Measurements from ENCODE around the gene CLN5.

Gene CLN5

DNA sequence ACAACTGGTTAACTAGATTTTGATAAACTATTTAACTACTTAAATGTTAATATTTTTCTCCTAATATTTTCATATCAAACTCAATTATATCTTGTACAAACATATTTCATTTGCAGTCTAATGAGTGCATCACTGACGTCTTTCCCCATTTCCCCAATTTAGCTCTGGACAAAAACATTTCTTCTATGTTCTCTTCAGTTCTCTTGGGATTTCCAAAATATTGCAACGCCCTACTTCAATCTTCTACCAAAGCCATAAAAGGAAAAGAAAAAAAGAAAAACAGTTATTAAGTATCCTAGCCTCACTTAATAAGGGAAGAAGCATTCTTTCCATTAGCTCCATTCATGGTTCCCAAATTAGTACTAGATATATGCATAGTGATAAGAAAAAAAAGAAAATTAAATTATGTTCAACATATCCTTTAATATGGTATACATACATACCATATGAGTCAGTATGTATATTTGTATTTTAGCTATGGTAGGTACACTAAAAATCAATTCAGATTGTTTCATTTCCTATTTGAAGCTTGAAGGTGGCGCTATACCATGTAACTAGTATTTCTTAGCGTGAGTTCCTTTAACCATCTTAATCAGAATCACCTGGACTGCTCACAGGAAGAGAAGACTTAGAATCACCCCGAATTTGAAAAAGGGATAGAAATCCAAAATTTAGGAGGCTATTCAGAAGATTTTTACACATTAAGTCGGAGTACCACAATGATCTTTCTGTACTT is 25.2 kb downstream of the CLN5 start:
- no peak for DNase-seq (ENCODE audit: low read depth in 4 of 4, low spot score in 1 of 4)

- no peak for DNase-seq (ENCODE audit: low read depth in 4 of 4, low spot score in 1 of 4)
These were observed 27.9 kb downstream of the CLN5 start for GRCh38 chr13:77019756-77020155.

GRCh38 chr13:77022341-77022740 is 30.5 kb downstream of the CLN5 start:
- no peak for DNase-seq (ENCODE audit: low read depth in 4 of 4, low spot score in 1 of 4)

- DNase-seq (ENCODE audit: low read depth in 4 of 4, low spot score in 1 of 4) = peak; percentile 17 to 71 (median 50)
These were observed 34.5 kb downstream of the CLN5 start for GRCh38 chr13:77026255-77026860.

DNA sequence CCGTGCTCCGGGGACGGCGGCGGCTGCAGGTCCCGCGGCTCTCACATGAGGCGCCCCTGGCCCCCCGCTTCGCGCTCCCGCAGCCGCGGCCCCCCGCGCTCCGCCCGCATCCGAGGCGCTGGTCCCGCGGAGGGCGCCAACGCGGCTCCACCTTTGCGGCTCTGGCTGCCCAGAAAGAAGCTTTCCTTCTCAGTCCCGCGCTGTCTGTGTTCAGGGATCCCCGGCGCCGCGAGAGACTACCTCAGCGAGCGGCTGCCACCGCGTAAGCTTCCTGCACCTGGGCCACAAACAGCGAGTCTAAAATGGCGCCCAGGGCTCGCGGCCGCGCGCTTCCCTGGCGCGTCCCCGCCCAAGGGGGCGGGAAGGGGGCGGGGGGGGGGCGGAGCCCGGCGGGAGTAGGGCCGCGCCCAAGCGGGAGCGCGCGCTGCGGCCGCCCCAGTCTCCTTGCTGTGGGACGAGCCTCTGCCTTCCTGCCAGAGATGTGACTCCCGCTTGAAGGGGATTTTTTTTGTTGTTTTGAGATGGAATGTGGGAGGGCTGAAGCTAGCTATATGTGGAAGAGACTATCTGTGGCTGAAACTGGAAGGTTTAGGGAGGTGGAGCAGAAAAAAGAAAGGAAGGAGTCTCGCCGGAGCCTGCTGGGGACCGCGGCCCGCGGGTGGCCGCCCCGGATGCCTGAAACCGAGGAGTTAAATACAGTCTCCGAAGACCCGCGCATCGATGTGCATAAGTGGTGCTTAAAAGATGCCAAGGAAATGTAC is 35.2 kb downstream of the CLN5 start, which contains the start of gene FBXL3:
Gene FBXL3, minus strand, starts transcription at position 299 of the 761 bp plus-strand sequence. CDS start 5,299 bp downstream, outside the sequence.
- DNase-seq (ENCODE audit: low read depth in 4 of 4, low spot score in 1 of 4) = peak; percentile 47 to 73 (median 57)

- DNase-seq (ENCODE audit: low read depth in 4 of 4, low spot score in 1 of 4) = no peak
These were observed 36.3 kb downstream of the CLN5 start for GRCh38 chr13:77028202-77028601.

DNA sequence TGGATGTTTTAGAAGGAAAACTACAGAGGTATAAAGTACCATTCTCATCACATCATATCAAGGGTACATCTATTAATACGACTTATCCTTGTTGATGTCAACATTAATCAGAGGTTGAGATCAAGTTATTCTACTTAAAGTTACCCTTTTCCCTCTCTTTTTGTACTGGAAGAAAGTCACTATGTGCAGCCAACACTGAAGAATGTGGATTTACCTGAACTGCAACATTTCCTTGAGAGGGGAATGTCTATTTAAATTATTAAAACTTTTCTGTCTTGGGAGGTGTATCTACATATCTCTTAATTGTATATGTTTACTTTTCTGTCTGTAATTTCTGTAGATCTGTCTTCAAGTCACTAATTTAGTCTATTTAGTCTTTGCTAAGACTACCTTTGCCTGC is 37.6 kb downstream of the CLN5 start:
- no peak for DNase-seq (ENCODE audit: low read depth in 4 of 4, low spot score in 1 of 4)

DNA sequence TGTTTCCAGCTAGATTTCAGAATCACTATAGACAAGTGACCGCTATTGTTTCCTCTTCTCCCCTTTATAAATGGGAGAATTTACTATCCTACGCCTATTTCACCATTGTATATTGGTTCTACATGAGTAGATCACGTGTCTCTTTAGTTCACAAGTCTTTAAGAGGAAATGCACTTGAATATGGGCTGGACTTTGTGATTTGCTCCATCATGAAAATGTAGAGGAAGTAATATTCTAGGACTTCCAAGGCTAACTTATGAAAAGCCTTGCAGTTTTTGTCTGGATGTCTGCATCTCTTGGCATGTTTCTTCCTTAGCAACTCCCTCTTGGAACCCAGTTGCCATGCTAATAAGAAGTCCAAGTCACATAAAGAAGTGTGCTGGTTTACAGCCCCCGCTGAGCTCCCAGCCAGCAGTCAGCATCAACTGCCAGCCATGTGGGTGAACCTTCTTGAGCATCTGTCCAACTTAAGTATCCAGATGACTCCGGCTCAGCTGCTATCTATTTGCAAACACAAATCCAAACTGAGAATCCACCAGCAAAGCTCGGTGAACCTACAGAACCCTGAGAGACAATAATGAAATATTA is 39.9 kb downstream of the CLN5 start:
- DNase-seq (ENCODE audit: low read depth in 4 of 4, low spot score in 1 of 4) = no peak

- DNase-seq (ENCODE audit: low read depth in 4 of 4, low spot score in 1 of 4) = no peak
These were observed 41.9 kb downstream of the CLN5 start for GRCh38 chr13:77033717-77034302.

GRCh38 chr13:77034881-77035280 is 43.0 kb downstream of the CLN5 start:
- DNase-seq (ENCODE audit: low read depth in 4 of 4, low spot score in 1 of 4) = no peak

DNA sequence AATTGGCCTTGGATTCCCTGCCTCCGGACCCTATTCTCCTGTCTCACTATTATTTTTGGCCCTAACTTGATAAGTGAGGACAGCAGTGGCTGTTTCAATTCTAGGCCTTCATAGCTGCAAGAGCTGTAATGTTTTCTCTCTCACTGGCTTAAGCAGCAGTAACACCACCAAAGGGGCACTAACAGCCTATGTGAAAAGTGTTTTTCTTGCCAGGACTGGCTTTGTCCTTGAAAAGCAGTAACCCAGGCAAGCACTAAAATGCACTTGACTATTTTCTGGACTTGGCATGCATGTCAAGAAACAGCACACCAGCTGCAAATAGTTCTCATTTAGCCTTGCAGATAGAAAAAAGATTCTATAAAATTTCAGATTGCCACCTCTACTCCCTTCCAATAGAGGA is 44.4 kb downstream of the CLN5 start:
- DNase-seq (ENCODE audit: low read depth in 4 of 4, low spot score in 1 of 4) = no peak

GRCh38 chr13:77038907-77039480 is 47.1 kb downstream of the CLN5 start:
- DNase-seq (ENCODE audit: low read depth in 4 of 4, low spot score in 1 of 4) = no peak

GRCh38 chr13:77040076-77040475 is 48.2 kb downstream of the CLN5 start:
- no peak for DNase-seq (ENCODE audit: low read depth in 4 of 4, low spot score in 1 of 4)

DNA sequence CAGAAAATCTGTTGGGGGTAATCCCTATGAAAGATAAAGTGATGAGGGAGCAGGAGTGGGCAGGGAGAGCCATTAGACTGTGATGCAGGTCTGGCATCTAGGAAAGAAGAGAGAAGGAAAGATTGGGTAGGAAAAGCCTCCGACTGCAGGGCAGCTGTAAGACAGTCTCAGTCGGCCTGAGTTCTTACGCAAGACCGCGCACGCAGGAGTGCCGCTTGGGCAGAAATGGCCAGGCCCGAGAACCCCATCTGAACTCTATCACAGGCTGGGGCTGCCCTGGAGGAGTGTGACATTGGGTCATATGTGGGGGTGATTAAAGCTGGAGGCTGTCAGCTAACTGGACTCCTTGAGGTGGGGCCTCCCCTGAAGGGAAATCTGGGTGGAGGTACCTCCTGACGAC is 49.0 kb downstream of the CLN5 start:
- no peak for DNase-seq (ENCODE audit: low read depth in 4 of 4, low spot score in 1 of 4)

DNA sequence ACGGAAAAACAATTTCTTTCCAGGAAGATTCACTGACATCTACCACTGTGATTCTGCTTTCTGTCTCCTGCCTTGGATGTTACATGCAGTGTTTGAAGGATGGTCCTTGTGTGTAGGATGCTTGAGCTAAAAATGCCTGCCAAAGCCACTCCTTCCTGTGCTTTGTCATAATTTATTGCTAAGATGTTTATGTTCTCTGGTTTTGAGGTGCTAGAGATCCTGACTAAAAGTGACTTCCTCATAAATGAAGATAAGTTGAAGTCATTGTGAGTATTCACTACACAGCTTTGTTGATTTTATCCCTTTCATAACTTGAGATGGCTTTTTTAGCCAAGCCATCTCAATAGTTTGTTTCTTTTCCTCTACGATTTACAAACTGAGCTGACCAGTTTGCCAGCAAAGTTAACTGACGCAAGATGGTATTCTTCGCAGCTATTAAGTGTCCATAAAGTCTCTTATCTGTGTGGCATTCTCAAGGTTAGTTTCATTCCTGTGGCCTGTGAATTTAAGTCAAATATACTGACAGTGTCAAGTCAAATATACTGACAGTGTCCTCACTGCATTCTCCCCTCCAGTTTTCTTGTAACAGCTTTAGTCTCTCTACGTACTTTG is 50.8 kb downstream of the CLN5 start:
- no peak for DNase-seq (ENCODE audit: low read depth in 4 of 4, low spot score in 1 of 4)

- DNase-seq (ENCODE audit: low read depth in 4 of 4, low spot score in 1 of 4) = no peak
These were observed 55.9 kb downstream of the CLN5 start for GRCh38 chr13:77047649-77048343.

GRCh38 chr13:77048681-77049080 is 56.8 kb downstream of the CLN5 start:
- no peak for DNase-seq (ENCODE audit: low read depth in 4 of 4, low spot score in 1 of 4)

DNA sequence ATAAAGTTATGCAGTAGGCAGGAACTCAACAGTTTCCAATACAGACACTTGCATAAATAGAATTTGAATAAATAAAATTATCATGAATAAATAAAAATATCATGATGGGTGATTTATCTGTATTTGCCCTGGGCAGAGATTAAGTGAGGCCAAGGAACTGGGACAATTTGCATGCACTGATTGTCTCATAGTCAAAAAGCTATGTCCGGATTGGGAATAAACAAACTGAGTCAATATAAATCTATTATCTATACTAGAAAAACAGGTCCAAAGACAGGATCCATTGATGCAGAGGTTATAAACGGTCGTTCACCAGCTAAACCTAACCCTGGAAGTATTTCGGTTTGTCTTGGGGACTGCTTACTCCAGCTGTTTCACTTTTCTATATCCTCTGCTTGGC is 61.3 kb downstream of the CLN5 start:
- no peak for DNase-seq (ENCODE audit: low read depth in 4 of 4, low spot score in 1 of 4)

Measured in stimulated activated CD4-positive, alpha-beta T cell treated with anti-CD3 and anti-CD28 coated beads, Interleukin-1b, Interleukin-23, amount 100 ng/mL, for 24 hours (primary cell).